ENCODE results near the gene PALS1. TPM values are rescaled to one million over a fixed set of nuclear protein-coding genes. Genes with fewer than 3 reads are reported as not detected.

Gene PALS1
- total and polyA plus RNA-seq, 2 experiments from 2014 or later = 11.7 to 31.8 TPM

- H3K27ac ChIP-seq = no peak overlapping the region
- H3K27me3 ChIP-seq = no peaks in the 10 kb centered on the region
- H3K4me1 ChIP-seq (ENCODE audit: low read depth) = no peaks in the 10 kb centered on the region
- no peak overlapping the region for H3K4me3 ChIP-seq
- H3K36me3 ChIP-seq = peaks cover 4% of the 10 kb centered on the region
- no peak for TF ChIP-seq CTCF (IDR thresholded peaks at IDR 0.05; ENCODE audit: low read depth, low read length)
- DNase-seq (ENCODE audit: low read depth in 1 of 2, low spot score in 1 of 2) = no peak
- no peaks in the 10 kb centered on the region for H3K9me3 ChIP-seq (ENCODE audit: low read depth)
These were observed 34.9 kb downstream of the PALS1 start for GRCh38 chr14:67276131-67276530.

GRCh38 chr14:67280506-67280905 is 39.3 kb downstream of the PALS1 start:
- Histone ChIP-seq H3K27ac (no peak overlapping the region), H3K4me1 (ENCODE audit: low read depth) (no peaks in the 10 kb centered on the region), H3K27me3 (no peaks in the 10 kb centered on the region), H3K4me3 (no peak overlapping the region), H3K9me3 (ENCODE audit: low read depth) (no peaks in the 10 kb centered on the region), H3K36me3 (peaks cover 4% of the 10 kb centered on the region)
- no peak for DNase-seq (ENCODE audit: low read depth in 1 of 2, low spot score in 1 of 2)
- TF ChIP-seq CTCF (IDR thresholded peaks at IDR 0.05; ENCODE audit: low read depth, low read length) = no peak

- peak; percentile 72 to 74 for DNase-seq (ENCODE audit: low read depth in 1 of 2, low spot score in 1 of 2)
- peak; percentile 43 for TF ChIP-seq CTCF (IDR thresholded peaks at IDR 0.05; ENCODE audit: low read depth, low read length)
These were observed 44.7 kb downstream of the PALS1 start for GRCh38 chr14:67285876-67286452.

More at GRCh38 chr14:67285876-67286452, 44.7 kb downstream of the PALS1 start:
- no peaks in the 10 kb centered on the region for H3K27me3 ChIP-seq
- H3K4me3 ChIP-seq = no peak overlapping the region
- H3K27ac ChIP-seq = no peak overlapping the region
- H3K4me1 ChIP-seq (ENCODE audit: low read depth) = no peaks in the 10 kb centered on the region
- H3K36me3 ChIP-seq = no peaks in the 10 kb centered on the region
- no peaks in the 10 kb centered on the region for H3K9me3 ChIP-seq (ENCODE audit: low read depth)

Other genes starting within 250 kb of the PALS1 start
- not detected in 2 replicates for gene GARIN2, start 52.0 kb upstream of the PALS1 start, total RNA-seq
- gene GARIN2, start 52.0 kb upstream of the PALS1 start, polyA plus RNA-seq = 0.09 TPM in 1 of 2 replicates, not detected in the other
- 69.0 and 107 TPM in 2 replicates for gene ATP6V1D, start 118.4 kb downstream of the PALS1 start, total RNA-seq
- gene ATP6V1D, start 118.4 kb downstream of the PALS1 start, polyA plus RNA-seq = 167 and 204 TPM in 2 replicates
- gene EIF2S1, start 118.9 kb downstream of the PALS1 start, total RNA-seq = 42.7 and 88.2 TPM in 2 replicates
- 123 and 135 TPM in 2 replicates for gene EIF2S1, start 118.9 kb downstream of the PALS1 start, polyA plus RNA-seq
- gene PLEK2, start 170.7 kb downstream of the PALS1 start, total RNA-seq = 0.67 and 1.8 TPM in 2 replicates
- 0.59 and 0.92 TPM in 2 replicates for gene PLEK2, start 170.7 kb downstream of the PALS1 start, polyA plus RNA-seq
- gene TMEM229B, start 247.3 kb downstream of the PALS1 start, total RNA-seq = 0.09 and 0.42 TPM in 2 replicates
- gene TMEM229B, start 247.3 kb downstream of the PALS1 start, polyA plus RNA-seq = 0.09 and 0.37 TPM in 2 replicates

Measured in cardiac muscle cell (in vitro differentiated cells and primary cell).